Measurements from ENCODE around the gene CRYBG2. TPM values are rescaled to one million over a fixed set of nuclear protein-coding genes. Genes with fewer than 3 reads are reported as not detected.

Gene CRYBG2
- total RNA-seq, 2 donors from 2014 or later: not detected

GRCh38 chr1:26291939-26292338, 62.0 kb downstream of the CRYBG2 start:
- TF ChIP-seq, protein P1, sequence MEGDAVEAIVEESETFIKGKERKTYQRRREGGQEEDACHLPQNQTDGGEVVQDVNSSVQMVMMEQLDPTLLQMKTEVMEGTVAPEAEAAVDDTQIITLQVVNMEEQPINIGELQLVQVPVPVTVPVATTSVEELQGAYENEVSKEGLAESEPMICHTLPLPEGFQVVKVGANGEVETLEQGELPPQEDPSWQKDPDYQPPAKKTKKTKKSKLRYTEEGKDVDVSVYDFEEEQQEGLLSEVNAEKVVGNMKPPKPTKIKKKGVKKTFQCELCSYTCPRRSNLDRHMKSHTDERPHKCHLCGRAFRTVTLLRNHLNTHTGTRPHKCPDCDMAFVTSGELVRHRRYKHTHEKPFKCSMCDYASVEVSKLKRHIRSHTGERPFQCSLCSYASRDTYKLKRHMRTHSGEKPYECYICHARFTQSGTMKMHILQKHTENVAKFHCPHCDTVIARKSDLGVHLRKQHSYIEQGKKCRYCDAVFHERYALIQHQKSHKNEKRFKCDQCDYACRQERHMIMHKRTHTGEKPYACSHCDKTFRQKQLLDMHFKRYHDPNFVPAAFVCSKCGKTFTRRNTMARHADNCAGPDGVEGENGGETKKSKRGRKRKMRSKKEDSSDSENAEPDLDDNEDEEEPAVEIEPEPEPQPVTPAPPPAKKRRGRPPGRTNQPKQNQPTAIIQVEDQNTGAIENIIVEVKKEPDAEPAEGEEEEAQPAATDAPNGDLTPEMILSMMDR (IDR thresholded peaks at IDR 0.05): no peak
- H3K27me3 ChIP-seq: no peaks in the 10 kb centered on the region
- no peak overlapping the region for H3K4me3 ChIP-seq
- H3K4me1 ChIP-seq: peaks cover 0 to 21% of the 10 kb centered on the region in 2 donors
- no peaks in the 10 kb centered on the region for H3K9me3 ChIP-seq
- no peak overlapping the region for H3K27ac ChIP-seq
- no peaks in the 10 kb centered on the region for H3K36me3 ChIP-seq
- DNase-seq (ENCODE audit: low spot score): no peak

DNA sequence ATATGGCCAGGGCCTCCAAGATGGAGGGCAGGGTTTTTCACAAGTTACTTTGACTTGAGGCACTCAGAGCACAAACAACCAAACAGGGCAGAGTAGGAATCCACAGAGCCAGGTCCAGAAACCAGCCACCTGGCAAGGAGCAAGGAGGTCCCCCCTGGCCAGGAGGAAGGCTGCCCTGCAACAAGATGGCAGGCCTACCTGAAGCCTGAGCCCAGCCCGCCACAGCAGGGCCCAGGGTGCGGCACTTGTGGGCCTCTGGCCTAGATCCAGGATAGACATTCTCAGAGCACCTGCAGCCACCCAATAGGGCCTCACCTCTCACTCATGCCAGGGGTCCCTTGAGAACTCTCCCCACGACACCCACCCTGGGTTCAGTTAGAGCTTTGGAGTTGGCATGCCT, 62.5 kb downstream of the CRYBG2 start:
- Histone ChIP-seq H3K4me3 (no peak overlapping the region), H3K36me3 (no peaks in the 10 kb centered on the region), H3K27ac (no peak overlapping the region), H3K4me1 (peaks cover 0 to 24% of the 10 kb centered on the region in 2 donors), H3K9me3 (no peaks in the 10 kb centered on the region), H3K27me3 (no peaks in the 10 kb centered on the region)
- TF ChIP-seq, protein P1 (IDR thresholded peaks at IDR 0.05): no peak
- DNase-seq (ENCODE audit: low spot score): no peak

GRCh38 chr1:26290882-26291261, 63.1 kb downstream of the CRYBG2 start:
- H3K9me3 ChIP-seq: no peaks in the 10 kb centered on the region
- no peak overlapping the region for H3K4me3 ChIP-seq
- H3K27me3 ChIP-seq: no peaks in the 10 kb centered on the region
- H3K4me1 ChIP-seq: peaks cover 0 to 29% of the 10 kb centered on the region in 2 donors
- H3K27ac ChIP-seq: peak overlapping the region; percentile 16 to 21
- TF ChIP-seq, protein P1 (IDR thresholded peaks at IDR 0.05): no peak
- no peaks in the 10 kb centered on the region for H3K36me3 ChIP-seq
- no peak for DNase-seq (ENCODE audit: low spot score)

DNA sequence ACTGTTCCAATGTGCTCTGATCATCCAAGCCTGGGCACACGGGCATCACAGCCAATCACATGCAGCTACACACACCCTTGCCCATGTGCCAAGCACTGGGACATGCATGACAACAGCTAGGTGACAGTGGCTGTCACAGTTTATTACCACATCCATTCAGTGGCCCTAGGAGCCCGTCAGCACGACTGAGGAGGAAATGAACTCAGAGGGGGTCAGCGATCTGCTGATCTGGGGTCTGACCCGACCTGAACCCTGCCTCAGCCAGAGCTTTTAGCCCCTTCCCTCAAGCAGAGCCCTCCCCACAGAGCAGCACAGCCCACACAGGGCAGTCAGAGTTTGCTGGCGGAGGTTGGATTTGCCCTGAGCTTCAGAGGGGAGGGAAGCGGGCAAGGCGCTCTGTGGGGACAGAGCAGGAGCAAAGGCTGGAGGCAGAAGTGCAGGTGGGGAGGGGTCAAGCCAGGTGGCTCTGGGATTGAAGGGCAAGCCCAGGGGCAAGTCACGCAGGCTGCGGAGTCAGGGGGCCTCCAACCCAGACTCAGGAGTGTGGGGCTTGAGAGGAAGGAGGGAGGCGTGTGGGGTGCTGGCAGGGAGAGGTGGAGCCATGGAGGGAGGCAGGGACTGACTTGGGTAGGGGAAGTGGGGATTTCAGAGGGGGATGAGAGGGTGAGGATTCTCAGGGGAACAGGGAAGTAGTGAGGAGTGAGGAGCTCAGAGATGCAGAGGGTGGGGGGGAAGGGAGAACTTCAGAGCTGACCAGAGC, 63.6 kb downstream of the CRYBG2 start:
- Histone ChIP-seq H3K27me3 (no peaks in the 10 kb centered on the region), H3K4me1 (peaks cover 0 to 35% of the 10 kb centered on the region in 2 donors), H3K27ac (peak overlapping the region; percentile 20 to 21), H3K36me3 (no peaks in the 10 kb centered on the region), H3K9me3 (no peaks in the 10 kb centered on the region), H3K4me3 (no peak overlapping the region)
- TF ChIP-seq, protein P1 (IDR thresholded peaks at IDR 0.05): no peak
- DNase-seq (ENCODE audit: low spot score): no peak

GRCh38 chr1:26289158-26290059, 64.5 kb downstream of the CRYBG2 start:
- H3K4me3 ChIP-seq: no peak overlapping the region
- DNase-seq (ENCODE audit: low spot score): no peak
- H3K27ac ChIP-seq: peak overlapping the region; percentile 20 to 22
- TF ChIP-seq, protein P1 (IDR thresholded peaks at IDR 0.05): no peak
- H3K36me3 ChIP-seq: no peaks in the 10 kb centered on the region
- H3K27me3 ChIP-seq: no peaks in the 10 kb centered on the region
- H3K4me1 ChIP-seq: peaks cover 0 to 44% of the 10 kb centered on the region in 2 donors
- H3K9me3 ChIP-seq: no peaks in the 10 kb centered on the region

Data from right atrium auricular region (tissue), 2 donors.